Left lung (tissue), 10 donors: ENCODE data around the gene HRC. TPM values are rescaled to one million over a fixed set of nuclear protein-coding genes. Genes with fewer than 3 reads are reported as not detected.
A peak's percentile ranks its signal among the peaks of the same experiment; 100 is the strongest.

Experiments used
- ATAC-seq: fragments of 200-7000 bp; cut with Tn5 transposase; one replicate; pipeline ENCODE4 v1.9.1; 2020; ENCODE audit warnings: moderate library complexity
- DNase-seq, 4 donors: peaks; one replicate each; pipeline ENCODE4 v3.0.0-alpha.2; 2013 to 2020
- H3K27ac ChIP-seq, 2 donors: fragments of 200-600 bp; sonication (generic) in 1 of 2; one replicate each; pipeline versions ENCODE4 v1.5.0 to v1.8.0; 2020 to 2021
- H3K27me3 ChIP-seq, 2 donors: fragments of 200-600 bp; sonication (generic) in 1 of 2; one replicate each; pipeline versions ENCODE4 v1.5.0 to v1.8.0; 2020 to 2021
- H3K36me3 ChIP-seq, 2 donors: fragments of 200-600 bp; sonication (generic) in 1 of 2; one replicate each; pipeline versions ENCODE4 v1.5.0 to v1.8.0; 2020 to 2021
- H3K4me1 ChIP-seq, 2 donors: fragments of 200-600 bp; one replicate each; pipeline ENCODE4 v1.8.0; 2021
- H3K4me3 ChIP-seq, 2 donors: fragments of 200-600 bp; sonication (generic) in 1 of 2; one replicate each; pipeline versions ENCODE4 v1.5.0 to v1.8.0; 2020 to 2021; ENCODE audit warnings: mild to moderate bottlenecking in 1 of 2
- H3K9me3 ChIP-seq, 2 donors: fragments of 200-600 bp; sonication (generic) in 1 of 2; one replicate each; pipeline versions ENCODE4 v1.5.0 to v1.8.0; 2020 to 2021
- CTCF ChIP-seq, 2 donors: fragments of 200-600 bp; sonication (generic) in 1 of 2; IDR thresholded peaks; one replicate each; pipeline versions ENCODE4 v1.5.0 to v1.8.0; 2021; ENCODE audit warnings: antibody characterized with exemption in 2 of 2
- intact Hi-C, 2 donors: fragments of 100-400 bp; cut with DNase I; formaldehyde crosslinking; loops; one replicate each; pipeline versions ENCODE4 v1.11.2 to v1.14.2; 2022
- polyA plus RNA-seq, 6 donors: library from polyadenylated mRNA; unstranded; fragments of 120-200 nt; gene quantifications; one replicate each; pipeline ENCODE4 v1.2.1, GENCODE V29; 2013; ENCODE audit not compliant: insufficient read length in 6 of 6
- total RNA-seq, 2 donors: library from RNA; stranded (reverse); fragmentation: NEBNext Ultra II Directional; extraction: Animal tissue kit (Norgen Biotek cat#: 25700); gene quantifications; one replicate each; pipeline ENCODE4 v1.2.1, GENCODE V29; 2021
- donor health status: DM: no; HTN: yes; CAD: no.
- donor health status: DM: no; HTN: no; CAD: no.

Gene HRC
- total and polyA plus RNA-seq, 8 donors: 0.26 to 16.4 (median 9.5) TPM

GRCh38 chr19:49194408-49194807, 39.2 kb upstream of the HRC start:
- H3K4me1 ChIP-seq: peaks cover 0 to 14% of the 10 kb centered on the region in 2 donors
- no peak overlapping the region for H3K27ac ChIP-seq
- peaks cover 0 to 11% of the 10 kb centered on the region in 2 donors for H3K36me3 ChIP-seq
- intact Hi-C loops: no loop called here
- no peaks in the 10 kb centered on the region for H3K9me3 ChIP-seq
- ATAC-seq (no peak), DNase-seq (no peak)
- H3K27me3 ChIP-seq: no peaks in the 10 kb centered on the region
- no peak overlapping the region for H3K4me3 ChIP-seq
- no peak for TF ChIP-seq CTCF (IDR thresholded peaks at IDR 0.05)

DNA sequence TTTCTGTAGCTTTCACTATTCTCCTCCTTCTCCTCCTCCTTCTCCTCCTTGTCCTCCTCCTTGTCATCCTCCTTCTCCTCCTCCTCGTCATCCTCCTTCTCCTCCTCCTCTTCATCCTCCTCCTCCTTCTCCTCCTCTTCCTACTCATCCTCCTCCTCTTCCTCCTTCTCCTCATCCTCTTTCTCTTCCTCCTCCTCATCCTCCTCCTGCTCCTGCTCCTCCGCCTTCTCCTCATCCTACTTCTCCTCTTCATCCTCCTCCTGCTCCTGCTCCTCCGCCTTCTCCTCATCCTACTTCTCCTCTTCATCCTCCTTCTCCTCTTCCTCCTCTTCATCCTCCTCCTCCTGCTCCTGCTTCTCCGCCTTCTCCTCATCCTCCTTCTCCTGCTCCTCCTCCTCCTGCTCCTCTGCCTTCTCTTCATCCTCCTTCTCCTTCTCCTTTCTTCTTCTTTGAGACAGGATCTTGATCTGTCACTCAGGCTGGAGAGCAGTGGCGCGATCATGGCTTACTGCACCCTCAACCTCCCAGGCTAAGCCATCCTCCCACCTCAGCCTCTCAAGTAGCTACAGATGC, 38.7 kb upstream of the HRC start:
- H3K9me3 ChIP-seq: no peaks in the 10 kb centered on the region
- no peak overlapping the region for H3K27ac ChIP-seq
- H3K27me3 ChIP-seq: no peaks in the 10 kb centered on the region
- H3K36me3 ChIP-seq: peaks cover 0 to 13% of the 10 kb centered on the region in 2 donors
- H3K4me3 ChIP-seq: no peak overlapping the region
- peaks cover 0 to 11% of the 10 kb centered on the region in 2 donors for H3K4me1 ChIP-seq
- ATAC-seq (no peak), DNase-seq (no peak)
- intact Hi-C loops: no loop called here
- TF ChIP-seq CTCF (IDR thresholded peaks at IDR 0.05): no peak

- DNase-seq (no peak), ATAC-seq (no peak)
- Histone ChIP-seq H3K27ac (peak overlapping the region in 1 of 2 donors; percentile 65), H3K36me3 (peaks cover 0 to 23% of the 10 kb centered on the region in 2 donors), H3K4me3 (no peak overlapping the region), H3K9me3 (no peaks in the 10 kb centered on the region), H3K4me1 (no peaks in the 10 kb centered on the region), H3K27me3 (no peaks in the 10 kb centered on the region)
- no peak for TF ChIP-seq CTCF (IDR thresholded peaks at IDR 0.05)
- intact Hi-C loops: no loop called here
Observed at GRCh38 chr19:49190781-49191180, 35.6 kb upstream of the HRC start.

DNA sequence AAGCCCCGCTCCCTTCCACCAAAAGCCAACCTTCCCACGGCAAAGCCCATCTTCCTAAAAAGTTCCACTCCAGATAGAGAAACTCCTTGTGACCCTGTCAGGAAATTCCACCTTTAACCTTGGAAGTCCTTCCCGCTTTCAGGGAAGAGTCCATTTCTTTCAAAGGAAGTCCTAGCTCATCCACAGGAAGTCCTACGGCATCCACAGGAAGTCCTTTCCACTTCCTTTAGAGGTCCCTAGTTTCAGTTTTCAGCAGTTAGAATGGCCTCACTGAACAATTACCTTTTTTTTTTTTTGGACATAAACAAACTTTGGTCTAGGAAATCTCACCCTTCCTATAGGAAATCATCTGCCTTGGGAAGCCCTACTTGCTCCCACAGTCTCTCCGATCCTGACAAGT, 34.1 kb upstream of the HRC start:
- Histone ChIP-seq H3K36me3 (peaks cover 0 to 23% of the 10 kb centered on the region in 2 donors), H3K4me1 (no peaks in the 10 kb centered on the region), H3K4me3 (no peak overlapping the region), H3K9me3 (no peaks in the 10 kb centered on the region), H3K27ac (peak overlapping the region; percentile 47 to 65), H3K27me3 (no peaks in the 10 kb centered on the region)
- intact Hi-C loops: no loop called here
- no peak for TF ChIP-seq CTCF (IDR thresholded peaks at IDR 0.05)
- ATAC-seq (no peak), DNase-seq (no peak)

DNA sequence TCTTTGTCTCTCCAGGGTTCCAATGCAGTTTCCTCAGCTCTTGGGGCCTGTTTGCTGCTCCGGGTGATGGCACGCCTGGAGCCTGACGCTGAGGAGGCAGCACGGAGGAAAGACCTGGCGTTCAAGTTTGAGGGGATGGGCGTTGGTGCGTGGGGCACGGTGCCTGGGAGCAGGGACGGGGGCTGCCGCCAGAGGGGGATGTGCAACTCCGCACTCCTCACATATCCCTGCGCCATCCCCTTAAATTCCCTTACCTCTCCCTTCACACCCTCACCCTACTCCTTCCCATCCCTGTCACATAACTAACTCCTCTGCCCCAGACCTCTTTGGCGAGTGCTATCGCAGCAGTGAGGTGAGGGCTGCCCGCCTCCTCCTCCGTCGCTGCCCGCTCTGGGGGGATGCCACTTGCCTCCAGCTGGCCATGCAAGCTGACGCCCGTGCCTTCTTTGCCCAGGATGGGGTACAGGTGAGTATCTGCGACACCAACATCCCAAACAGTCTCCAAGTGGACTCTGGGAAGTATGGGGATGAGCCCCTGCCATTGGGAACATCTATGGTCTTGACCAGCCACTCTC, 33.5 kb upstream of the HRC start:
- intact Hi-C loops: no loop called here
- H3K9me3 ChIP-seq: no peaks in the 10 kb centered on the region
- peak overlapping the region; percentile 39 to 65 for H3K27ac ChIP-seq
- TF ChIP-seq CTCF (IDR thresholded peaks at IDR 0.05): no peak
- H3K36me3 ChIP-seq: peaks cover 0 to 23% of the 10 kb centered on the region in 2 donors
- no peak for DNase-seq
- no peak overlapping the region for H3K4me3 ChIP-seq
- H3K4me1 ChIP-seq: no peaks in the 10 kb centered on the region
- no peaks in the 10 kb centered on the region for H3K27me3 ChIP-seq
- ATAC-seq: no peak
